Measurements from ENCODE around the gene GLS2.
A peak's percentile ranks its signal among the peaks of the same experiment; 100 is the strongest.
"Not testable (repeated sequence)": the region's sequence is repeated elsewhere in the genome, so short reads cannot be mapped to it uniquely, and the experiment has no call there.

Gene GLS2

DNA sequence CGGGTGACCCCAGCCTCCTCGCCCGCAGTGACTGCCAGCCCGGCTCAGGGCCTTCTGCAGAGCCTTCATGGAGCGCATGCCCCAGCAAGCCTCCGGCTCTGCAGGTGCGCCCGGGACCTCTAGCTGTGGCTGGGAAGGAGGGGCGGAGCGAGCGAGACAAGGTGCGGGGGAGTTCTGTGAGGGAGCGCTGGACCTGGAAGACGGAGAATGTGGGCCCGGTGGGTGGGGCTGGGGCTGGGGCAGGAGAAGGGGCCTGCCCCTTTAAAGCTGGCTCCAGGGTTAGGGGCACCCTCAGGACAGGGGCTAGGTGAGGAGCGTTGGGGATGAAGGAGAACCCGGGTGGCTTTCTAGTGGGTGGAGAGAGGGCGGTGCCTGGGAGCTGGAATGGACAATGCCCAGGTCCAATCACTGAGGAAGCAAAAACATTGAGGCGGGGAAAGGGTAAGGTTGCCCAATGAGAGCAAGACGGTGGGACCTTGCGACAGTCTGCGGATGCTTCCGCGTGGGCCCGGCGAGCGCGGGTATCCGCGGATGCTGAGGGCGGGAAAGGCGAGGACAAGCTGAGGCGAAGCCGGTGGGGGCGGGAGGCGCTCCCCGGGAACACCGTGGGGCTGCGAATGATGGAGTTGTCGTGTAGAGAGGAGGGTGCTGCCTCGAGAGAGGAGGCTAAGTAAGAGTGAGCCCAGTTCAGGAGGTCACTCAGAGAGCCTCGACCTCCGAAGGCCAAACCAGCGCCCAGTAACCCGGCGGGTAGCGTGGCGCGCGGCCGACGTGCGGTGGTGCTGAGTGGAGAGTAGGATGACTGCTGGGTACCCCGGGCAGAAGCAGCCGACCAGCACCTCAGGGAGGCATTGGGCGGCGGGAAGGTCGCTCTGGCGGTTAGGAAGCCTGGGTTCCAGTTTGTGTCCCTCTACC lies at the start of gene GLS2:
TSS of gene GLS2 (minus strand) at position 121 of the 915 bp plus-strand sequence. CDS start at position 78, 43 bp downstream.
- intact Hi-C loops (cut with DNase I): no loop called here

DNA sequence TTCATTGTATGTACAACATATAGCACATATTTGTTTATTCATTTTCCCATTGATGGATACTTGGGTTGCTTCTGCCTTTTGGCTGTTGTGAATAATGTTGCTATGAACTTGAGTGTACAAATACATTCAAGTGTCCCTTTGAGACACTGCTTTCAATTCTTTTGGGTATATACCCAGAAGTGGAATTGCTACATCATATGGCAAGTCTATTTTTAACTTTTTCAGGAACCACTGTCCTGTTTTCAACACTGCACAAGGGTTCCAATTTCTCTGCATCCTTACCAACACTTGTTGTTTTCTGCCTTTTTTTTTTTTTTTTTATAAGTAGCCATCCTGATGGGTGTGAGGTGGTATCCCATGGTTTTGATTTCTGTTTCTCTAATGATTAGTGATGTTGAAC lies 49.6 kb upstream of the GLS2 start:
- DNase-seq: no peak
- intact Hi-C loops (cut with DNase I): no loop called here

More for the DNA sequence above, at the start of gene GLS2:
- peak; percentile 57 to 96 (median 86) for DNase-seq

DNA sequence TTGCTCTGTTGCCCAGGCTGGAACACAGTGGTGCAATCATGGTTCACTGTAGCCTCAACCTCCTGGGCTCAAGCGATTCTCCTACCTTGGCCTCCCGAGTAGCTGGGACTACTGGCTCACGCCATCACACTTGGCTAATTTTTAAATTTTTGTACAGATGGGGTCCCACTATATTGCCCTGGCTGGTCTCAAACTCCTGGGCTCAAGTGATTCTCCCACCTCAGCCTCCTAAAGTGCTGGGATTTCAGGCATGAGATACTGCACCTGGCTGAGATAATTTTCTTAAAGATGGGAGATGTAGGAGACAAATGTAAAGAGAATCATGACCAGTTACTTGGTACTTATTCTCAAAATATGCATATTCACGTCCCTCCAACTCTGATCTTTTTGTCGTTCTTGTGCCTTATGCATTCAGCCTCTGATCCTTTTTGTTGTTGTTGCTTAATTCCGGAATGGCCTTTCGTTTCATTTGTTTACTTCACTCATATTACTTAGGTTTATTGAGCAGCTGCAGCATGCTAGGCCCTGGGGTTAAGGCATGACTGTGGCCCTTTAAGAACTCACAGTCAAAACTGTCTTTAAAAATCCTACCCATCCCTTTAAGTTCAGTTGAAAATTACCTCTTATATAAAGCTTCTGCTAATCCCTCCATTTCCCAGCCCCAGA lies 42.6 kb upstream of the GLS2 start:
- intact Hi-C loops (cut with DNase I): no loop called here

DNA sequence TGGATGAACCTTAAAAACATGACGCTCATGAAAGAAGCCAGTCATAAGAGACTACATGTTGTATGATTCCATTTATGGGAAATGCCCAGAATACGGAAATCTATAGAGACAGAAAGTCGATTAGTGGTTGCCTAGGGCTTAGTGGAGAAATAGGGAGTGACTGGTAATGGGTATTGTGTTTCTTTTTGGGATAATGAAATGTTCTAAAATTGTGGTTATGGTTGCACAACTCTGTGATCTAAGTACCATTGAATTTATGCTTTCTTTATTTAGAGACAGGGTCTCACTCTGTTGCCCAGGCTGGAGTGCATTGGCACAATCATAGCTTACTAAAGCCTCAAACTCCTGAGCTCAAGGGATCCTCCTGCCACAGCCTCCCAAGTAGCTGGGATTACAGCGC lies 41.7 kb upstream of the GLS2 start:
- no peak for DNase-seq
- intact Hi-C loops (cut with DNase I): no loop called here

More for the DNA sequence above, 42.6 kb upstream of the GLS2 start:
- DNase-seq: no peak

DNA sequence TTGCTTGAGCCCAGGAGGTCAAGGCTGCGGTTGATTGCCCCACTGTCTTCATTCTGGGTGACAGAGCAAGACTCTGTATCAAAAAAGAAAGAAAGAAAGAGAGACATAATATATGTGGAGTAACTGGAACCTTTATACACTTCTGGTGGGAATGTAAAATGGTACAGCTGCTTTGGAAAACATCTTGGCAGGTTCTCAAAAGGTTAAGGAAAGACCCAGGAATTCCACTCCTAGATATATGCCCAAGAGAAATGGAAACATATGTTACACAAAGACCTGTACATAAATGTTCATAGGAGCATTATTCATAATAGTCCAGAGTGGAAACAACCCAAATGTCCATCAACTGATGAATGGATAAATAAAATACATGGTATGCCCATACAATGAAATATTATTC lies 40.9 kb upstream of the GLS2 start:
- intact Hi-C loops (cut with DNase I): no loop called here
- no peak for DNase-seq

DNA sequence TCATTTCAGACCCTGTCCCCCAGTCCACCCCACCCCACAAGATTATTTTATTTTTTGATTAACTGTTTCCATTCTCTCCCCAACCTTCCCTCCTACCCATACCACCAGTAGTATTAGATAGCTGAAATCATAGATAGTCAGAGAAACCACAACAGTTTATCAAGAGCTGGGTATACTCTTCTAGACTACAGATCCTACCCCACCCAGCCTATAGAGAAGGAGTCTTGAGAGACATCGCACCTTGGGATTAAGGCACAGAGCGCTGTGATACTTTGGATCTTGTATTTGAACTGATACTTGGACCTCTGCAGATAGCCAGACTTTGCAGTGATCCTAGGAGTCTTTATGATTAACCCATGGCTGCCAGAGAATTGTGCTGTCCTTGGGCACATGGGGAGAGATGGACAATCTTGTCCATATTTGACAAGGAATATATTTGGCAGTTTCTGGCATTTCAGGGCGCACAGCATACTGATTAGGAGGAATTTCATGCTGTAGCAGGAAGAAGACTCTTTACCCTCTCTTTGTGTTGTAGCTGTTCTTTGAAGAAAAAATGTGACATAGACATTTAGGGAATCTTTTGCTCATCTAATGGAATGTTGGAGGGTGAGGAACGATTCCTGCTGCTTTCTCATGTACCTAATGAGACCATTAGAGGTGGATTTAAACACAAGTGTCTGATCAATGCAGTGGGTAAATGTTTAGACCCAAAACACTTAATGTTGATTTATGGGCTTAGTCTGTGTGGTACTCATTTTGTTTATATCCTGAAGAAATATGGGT lies 34.6 kb upstream of the GLS2 start:
- DNase-seq: peak in 1 of 42 donors; percentile 1
- intact Hi-C loops (cut with DNase I): loop anchor here (5.0 kb wide), 1 partner anchor 50 kb away; no protein-coding TSS in a partner anchor

DNA sequence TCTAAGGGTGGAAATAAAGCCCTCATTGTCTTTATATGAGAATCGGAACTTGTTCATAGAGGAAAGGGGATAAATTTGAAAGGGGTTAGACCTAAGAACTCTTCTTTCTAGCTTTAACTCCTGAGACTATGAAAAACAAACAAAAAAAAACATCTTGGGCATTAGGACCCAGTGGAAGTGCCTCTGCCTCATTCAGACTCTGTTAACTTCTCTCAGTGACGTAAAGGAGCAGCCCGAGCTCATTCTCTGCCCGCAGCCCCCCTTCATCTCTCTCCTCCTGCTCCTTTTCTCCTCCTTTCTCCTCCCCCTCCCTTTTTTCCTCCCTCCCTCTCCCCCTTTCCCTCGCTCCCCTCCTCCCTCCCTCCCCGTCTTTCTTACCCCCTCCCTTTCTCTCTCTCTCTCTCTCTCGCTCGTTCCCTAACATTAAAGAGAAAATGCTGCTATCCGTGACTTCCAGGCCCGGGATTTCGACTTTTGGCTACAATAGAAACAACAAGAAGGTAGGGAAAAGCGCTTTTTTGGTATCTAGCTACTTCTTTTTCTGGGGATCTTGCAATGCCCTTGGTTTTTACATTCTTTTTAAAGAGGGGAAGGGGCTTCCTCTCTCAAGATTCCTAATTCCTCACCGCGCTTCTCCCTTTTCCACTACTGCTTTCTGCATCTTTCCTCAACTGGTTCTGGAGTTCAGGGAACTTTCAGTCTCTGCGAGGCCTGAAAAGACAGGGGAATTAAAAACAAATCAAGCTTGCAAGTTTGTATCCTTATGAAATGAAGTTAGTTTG lies 33.8 kb upstream of the GLS2 start, which contains the start of gene RBMS2:
TSS of gene RBMS2 (plus strand) at position 231 of the 782 bp plus-strand sequence. CDS start at position 435, 204 bp downstream.
- peak; percentile 46 to 94 (median 78) for DNase-seq
- intact Hi-C loops (cut with DNase I): loop anchor here (5.0 kb wide), 1 partner anchor 51 kb away; no protein-coding TSS in a partner anchor

DNA sequence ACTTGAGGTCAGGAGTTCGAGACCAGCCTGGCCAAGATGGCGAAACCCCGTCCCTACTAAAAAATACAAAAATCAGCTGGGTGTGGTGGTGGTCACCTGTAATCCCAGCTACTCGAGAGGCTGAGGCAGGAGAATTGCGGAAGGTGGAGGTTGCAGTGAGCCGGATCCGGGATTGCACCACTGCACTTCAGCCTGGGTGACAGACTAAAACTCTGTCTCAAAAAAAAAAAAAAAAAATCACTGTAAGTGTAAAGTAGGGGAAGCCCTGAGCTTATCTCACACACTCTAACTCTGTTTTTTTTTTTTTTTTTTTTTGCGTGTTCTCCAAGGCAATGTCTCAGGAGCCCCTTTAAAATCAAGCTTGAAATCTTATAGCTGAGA lies 33.2 kb upstream of the GLS2 start:
- intact Hi-C loops (cut with DNase I): loop anchor here (5.0 kb wide), 1 partner anchor 51 kb away; no protein-coding TSS in a partner anchor
- peak in 1 of 42 donors; percentile 9 for DNase-seq

DNA sequence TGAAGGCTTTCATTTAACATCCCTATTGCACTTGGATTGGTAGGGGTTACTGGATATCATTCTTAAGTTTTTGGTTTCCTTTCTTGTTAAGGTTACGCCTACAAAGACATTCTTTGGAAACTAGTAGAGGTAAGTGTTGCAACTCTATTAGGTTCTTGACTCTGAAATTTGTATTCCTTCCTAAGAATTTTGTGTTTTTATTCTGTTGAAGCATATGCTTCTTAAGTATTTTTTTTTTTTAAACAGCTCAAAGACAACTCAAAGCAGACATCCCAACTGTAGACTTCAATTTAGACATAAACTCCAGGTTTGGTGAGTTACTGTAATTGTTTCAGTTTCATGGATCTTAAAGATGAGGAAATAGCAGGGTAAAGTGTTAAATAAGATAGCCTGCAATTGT lies 32.5 kb upstream of the GLS2 start:
- DNase-seq: no peak
- intact Hi-C loops (cut with DNase I): loop anchor here (5.0 kb wide), 1 partner anchor 52 kb away; no protein-coding TSS in a partner anchor

DNA sequence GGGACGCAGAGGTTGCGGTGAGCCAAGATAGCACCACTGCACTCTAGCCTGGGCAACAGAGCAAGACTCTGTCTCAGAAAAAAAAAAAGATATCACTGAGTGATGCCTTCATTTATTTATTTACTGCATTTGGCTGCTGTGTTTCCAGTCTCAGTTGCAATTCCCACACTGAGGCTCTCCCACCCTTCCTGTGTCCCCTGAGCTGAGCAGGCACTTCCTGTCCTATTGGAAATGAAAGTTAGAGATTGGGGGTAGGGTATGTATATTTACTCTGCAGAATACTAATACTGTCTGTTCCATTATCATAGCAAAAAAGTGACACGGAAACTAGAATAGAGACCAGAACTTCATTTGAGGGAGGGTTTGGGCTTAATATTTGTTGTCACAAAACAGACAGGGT lies 32.1 kb upstream of the GLS2 start:
- DNase-seq: no peak
- intact Hi-C loops (cut with DNase I): loop anchor here (5.0 kb wide), 1 partner anchor 52 kb away; no protein-coding TSS in a partner anchor

DNA sequence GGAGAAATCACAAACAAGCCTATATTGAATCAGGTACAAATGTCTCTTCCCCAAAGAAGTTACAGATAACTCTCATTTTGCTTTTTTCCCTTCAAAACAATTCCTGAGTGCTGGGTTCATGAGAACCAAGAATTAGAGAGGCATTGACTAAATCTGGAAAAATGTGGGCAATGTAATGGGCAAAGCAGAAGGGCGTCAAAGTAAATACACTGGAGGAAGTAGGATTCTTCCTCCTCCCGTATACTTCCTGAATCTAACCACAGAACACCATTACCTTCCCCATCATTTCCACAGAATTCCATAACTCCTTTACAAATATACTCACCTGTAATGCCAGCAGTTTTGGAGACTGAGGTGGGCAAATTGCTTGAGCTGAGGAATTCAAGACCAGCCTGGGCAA lies 30.6 kb upstream of the GLS2 start:
- no peak for DNase-seq
- intact Hi-C loops (cut with DNase I): no loop called here

DNA sequence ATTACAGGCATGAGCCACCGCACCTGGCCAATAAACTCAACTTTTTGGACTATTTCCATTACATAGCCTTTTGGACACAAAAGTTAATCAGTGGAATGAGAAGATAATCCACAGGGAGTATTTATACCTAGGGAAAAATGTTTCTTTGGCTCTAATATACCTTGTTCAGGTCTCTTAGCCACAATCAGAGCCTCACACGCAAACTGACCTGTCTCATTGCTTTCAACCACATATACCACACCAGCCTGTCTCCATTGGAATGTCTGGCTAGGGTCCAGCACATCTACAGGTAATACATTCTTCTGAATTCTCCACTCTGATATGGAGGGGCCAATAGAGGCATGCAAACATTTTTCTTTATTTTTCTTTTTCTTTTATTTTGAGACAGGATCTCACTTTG lies 29.9 kb upstream of the GLS2 start:
- DNase-seq: no peak
- intact Hi-C loops (cut with DNase I): no loop called here

DNA sequence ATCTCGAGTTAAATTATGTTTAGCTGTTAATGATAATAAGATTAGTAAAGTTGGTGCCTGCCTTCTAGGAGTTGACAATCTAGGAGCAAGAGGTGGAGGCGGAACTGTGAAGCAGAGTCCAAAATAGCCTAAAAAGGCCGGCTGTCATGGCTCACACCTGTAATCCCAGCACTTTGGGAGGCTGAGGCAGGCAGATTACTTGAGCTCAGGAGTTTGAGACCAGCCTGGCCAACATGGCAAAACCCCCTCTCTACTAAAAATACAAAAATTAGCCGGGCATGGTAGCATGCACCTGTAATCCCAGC lies 26.0 kb upstream of the GLS2 start:
- DNase-seq; intact Hi-C loops (cut with DNase I): not testable (repeated sequence)

DNA sequence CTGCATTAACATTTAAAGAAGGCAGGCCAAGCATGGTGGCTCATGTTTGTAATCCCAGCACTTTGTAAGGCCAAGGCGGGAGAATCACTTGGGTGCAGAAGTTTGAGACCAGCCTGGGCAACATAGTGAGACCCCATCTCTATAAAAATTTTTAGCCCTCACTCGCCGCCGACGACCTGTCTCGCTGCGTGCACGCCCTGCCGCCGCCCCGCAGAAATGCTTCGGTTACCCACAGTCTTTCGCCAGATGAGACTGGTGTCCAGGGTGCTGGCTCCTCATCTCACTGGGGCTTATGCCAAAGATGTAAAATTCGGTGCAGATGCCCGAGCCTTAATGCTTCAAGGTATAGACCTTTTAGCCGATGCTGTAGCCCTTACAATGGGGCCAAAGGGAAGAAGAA lies 22.8 kb upstream of the GLS2 start:
- intact Hi-C loops (cut with DNase I): no loop called here

DNA sequence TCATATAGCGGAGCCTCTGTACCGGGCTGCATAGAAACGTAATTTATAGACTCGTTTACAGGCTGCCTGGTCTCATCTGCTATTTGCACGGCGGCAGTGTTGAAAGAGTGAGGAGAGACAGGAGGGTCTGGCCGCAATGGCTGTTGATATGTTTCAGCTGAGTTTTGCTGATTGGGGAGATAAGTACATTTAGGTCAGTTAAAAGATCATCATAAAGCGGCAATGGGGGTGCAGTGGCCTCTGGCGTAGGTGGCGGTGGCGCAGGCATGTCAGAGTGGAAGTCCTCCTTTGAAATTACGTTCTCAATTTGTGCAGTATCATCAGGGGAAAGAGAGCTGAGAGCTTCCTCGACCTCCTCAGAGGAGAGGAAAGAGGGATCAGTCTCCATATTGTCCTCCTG lies 11.9 kb upstream of the GLS2 start:
- intact Hi-C loops (cut with DNase I): not testable (repeated sequence)

More for the DNA sequence above, 22.8 kb upstream of the GLS2 start:
- no peak for DNase-seq

DNA sequence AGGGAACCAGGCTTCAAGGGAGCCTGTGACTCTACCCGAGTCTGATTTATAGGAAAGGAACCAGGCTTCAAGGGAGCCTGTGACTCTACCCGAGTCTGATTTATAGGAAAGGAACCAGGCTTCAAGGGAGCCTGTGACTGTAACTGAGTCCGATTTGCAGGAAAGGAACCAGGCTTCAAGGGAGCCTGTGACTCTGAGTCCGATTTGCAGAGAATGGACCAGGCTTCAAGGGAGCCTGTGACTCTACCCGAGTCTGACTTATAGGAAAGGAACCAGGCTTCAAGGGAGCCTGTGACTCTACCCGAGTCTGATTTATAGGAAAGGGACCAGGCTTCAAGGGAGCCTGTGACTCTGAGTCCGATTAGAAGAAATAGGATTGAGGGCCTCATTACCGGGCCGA lies 11.5 kb upstream of the GLS2 start:
- peak in 1 of 42 donors; percentile 1 for DNase-seq
- intact Hi-C loops (cut with DNase I): not testable (repeated sequence)

More for the DNA sequence above, 11.9 kb upstream of the GLS2 start:
- DNase-seq: peak in 1 of 42 donors; percentile 7

DNA sequence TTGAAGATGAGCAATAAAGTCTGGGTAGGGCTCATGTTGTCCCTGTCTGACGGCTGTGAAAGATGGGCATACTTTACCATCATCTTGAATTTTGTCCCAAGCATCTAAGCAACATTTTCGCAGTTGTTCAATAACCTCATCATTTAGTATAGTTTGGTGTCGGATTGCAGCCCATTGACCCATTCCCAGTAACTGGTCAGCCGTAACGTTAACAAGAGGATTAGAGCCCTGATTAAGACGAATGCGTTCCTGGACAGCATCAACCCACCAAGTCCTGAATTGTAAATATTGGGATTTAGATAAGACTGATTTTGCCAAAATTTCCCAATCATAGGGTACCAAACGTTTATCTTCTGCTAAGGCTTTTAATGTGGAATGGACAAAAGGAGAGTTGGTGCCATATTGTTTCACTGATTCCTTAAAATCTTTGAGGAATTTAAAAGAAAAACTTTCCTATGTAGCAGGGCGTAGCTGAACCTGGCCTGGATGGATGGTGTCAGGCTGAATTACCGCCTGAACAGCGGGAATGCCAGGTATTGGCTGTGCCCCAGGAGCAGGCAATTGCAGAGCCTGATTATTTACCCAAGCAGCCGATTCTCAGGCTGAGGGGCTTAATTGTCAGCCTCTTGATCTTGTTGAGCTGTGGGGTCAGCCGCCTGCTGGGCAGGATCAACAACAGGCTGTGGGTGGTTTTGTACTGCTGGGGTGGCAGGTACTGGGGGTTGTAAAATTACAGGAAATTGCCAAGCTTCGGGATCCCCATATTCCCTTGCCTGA lies 10.4 kb upstream of the GLS2 start:
- intact Hi-C loops (cut with DNase I); DNase-seq: not testable (repeated sequence)

DNA sequence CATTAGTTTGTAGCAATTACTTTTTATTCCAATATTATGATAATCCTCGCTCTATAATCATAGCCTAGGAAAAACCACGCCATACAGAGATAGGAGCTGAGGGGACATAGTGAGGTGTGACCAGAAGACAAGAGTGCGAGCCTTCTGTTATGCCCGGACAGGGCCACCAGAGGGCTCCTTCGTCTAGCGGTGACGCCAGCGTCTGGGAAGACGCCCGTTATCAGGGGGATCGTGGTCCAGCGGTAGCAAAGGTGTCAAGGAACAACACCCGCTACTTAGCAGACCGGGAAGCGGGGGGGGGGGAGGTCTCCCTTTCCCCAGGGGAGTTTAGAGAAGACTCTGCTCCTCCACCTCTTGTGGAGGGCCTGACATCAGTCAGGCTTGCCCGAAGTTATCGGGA lies 8.7 kb upstream of the GLS2 start:
- intact Hi-C loops (cut with DNase I): not testable (repeated sequence)
- peak; percentile 10 to 88 (median 70) for DNase-seq

All from head of caudate nucleus (tissue), 42 donors.